Activated naive CD8-positive, alpha-beta T cell treated with anti-CD3 and anti-CD28 coated beads for 36 hours (primary cell): Measurements from ENCODE around the gene GOT2. TPM values are rescaled to one million over a fixed set of nuclear protein-coding genes. Genes with fewer than 3 reads are reported as not detected.
A peak's percentile ranks its signal among the peaks of the same experiment; 100 is the strongest.
"Not testable (repeated sequence)": the region's sequence is repeated elsewhere in the genome, so short reads cannot be mapped to it uniquely, and the experiment has no call there.

Source experiments
- DNase-seq: peaks from one replicate; pipeline ENCODE4 v3.0.0; 2021
- H3K27ac Mint-ChIP-seq: one replicate; pipeline ENCODE4 v1.8.0; 2022; ENCODE audit warnings: mild to moderate bottlenecking, moderate library complexity, mixed read lengths
- H3K27me3 Mint-ChIP-seq: one replicate; pipeline ENCODE4 v1.8.0; 2022; ENCODE audit warnings: mild to moderate bottlenecking, mixed read lengths
- H3K36me3 Mint-ChIP-seq: one replicate; pipeline ENCODE4 v1.8.0; 2021; ENCODE audit warnings: mild to moderate bottlenecking, mixed read lengths
- H3K4me1 Mint-ChIP-seq: one replicate; pipeline ENCODE4 v1.8.0; 2021; ENCODE audit warnings: mixed read lengths
- H3K4me3 Mint-ChIP-seq: one replicate; pipeline ENCODE4 v1.8.0; 2022; ENCODE audit warnings: mild to moderate bottlenecking, moderate library complexity, mixed read lengths
- H3K9me3 Mint-ChIP-seq: one replicate; pipeline ENCODE4 v1.8.0; 2022; ENCODE audit warnings: mixed read lengths
- total RNA-seq, 2 experiments: library from RNA; stranded (reverse); gene quantifications; one replicate each; pipeline ENCODE4 v1.2.3, GENCODE V29; 2021

Gene GOT2
- total RNA-seq, 2 experiments from 2014 or later: 162 to 165 TPM

GRCh38 chr16:58732545-58733247, 1.4 kb downstream of the GOT2 start:
- H3K9me3 Mint-ChIP-seq: no peaks in the 10 kb centered on the region
- H3K27me3 Mint-ChIP-seq: no peaks in the 10 kb centered on the region
- peak overlapping the region; percentile 99 for H3K4me3 Mint-ChIP-seq
- peak; percentile 19 for DNase-seq
- H3K27ac Mint-ChIP-seq: peak overlapping the region; percentile 96
- peaks cover 34% of the 10 kb centered on the region for H3K4me1 Mint-ChIP-seq
- H3K36me3 Mint-ChIP-seq: peaks cover 17% of the 10 kb centered on the region

- Mint-ChIP-seq H3K27me3 (no peaks in the 10 kb centered on the region), H3K9me3 (no peaks in the 10 kb centered on the region), H3K27ac (no peak overlapping the region), H3K4me3 (no peak overlapping the region), H3K4me1 (peaks cover 35% of the 10 kb centered on the region), H3K36me3 (peaks cover 17% of the 10 kb centered on the region)
- DNase-seq: no peak
Measured at GRCh38 chr16:58730724-58731370, 3.3 kb downstream of the GOT2 start.

DNA sequence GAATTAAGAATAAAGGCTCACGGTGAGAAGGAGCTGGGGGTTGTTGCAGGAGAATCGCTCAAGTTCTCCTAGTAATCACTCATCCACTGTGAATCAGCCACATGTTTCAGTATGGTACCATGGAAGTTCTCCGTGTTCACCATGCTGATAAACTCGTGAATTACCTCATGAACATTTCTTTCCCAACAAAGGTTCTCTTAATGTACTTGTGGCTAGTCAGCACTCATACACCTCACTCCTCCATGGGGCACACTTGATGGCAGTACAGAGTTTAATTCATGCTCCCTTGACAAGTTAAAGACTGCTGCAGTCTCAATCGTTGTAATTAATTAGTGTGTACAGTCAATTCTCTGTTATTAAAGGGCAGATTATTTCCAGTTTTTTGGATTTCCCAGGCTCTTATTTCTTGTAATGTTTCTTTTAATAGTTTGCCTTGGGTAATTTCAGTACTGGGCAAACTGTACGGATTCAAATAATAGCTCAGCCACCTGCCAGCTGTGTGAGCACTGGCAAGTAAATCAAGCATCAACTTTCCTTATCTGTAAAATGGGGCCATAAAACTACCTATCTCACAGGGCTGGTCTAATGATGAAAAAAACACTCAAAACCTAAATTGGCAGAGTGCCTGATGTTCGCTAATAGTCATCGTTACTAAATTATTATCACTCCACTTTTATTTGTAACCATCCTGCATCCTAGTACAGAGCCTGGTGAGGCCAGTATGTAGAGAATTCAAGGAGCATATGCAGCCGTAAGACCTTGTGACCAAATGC, 6.1 kb downstream of the GOT2 start:
- Mint-ChIP-seq H3K27ac (no peak overlapping the region), H3K4me3 (no peak overlapping the region), H3K4me1 (peaks cover 28% of the 10 kb centered on the region), H3K36me3 (peaks cover 12% of the 10 kb centered on the region), H3K27me3 (no peaks in the 10 kb centered on the region), H3K9me3 (no peaks in the 10 kb centered on the region)
- DNase-seq: no peak

DNA sequence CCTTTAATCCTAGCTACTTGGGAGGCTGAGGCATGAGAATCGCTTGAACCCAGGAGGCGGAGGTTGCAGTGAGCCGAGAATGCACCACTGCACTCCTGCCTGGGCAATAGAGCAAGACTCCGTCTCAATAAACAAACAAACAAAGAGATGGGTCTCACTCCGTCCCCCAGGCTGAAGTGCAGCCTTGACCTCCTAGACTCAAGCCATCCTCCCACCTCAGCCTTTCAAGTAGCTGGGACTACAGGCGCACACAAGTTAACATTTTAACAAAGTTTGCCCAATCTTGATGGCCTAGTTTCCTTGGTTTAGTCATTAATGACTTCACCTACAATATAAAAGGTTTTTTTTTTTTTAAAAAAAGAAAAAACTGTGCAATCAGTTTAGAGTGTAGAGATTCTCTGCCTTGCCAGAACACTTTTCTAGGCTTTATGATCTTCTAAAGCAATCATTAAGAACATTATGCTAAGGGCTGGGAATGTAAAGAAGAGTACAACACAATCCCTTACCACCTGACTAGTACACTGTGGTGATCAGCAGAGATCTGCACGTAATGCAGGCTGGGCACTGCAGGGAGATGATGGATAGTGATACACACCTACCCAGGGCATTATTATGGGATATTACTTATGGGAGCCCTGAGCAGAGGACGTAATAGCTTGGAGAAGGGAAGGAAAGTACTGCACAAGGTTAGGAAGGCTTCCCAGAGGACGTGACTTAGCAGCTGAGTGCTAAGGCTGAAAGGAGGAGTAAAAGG, 6.9 kb downstream of the GOT2 start:
- H3K4me3 Mint-ChIP-seq: no peak overlapping the region
- H3K4me1 Mint-ChIP-seq: peaks cover 22% of the 10 kb centered on the region
- no peaks in the 10 kb centered on the region for H3K27me3 Mint-ChIP-seq
- H3K36me3 Mint-ChIP-seq: peaks cover 9% of the 10 kb centered on the region
- H3K9me3 Mint-ChIP-seq: no peaks in the 10 kb centered on the region
- no peak overlapping the region for H3K27ac Mint-ChIP-seq
- no peak for DNase-seq

DNA sequence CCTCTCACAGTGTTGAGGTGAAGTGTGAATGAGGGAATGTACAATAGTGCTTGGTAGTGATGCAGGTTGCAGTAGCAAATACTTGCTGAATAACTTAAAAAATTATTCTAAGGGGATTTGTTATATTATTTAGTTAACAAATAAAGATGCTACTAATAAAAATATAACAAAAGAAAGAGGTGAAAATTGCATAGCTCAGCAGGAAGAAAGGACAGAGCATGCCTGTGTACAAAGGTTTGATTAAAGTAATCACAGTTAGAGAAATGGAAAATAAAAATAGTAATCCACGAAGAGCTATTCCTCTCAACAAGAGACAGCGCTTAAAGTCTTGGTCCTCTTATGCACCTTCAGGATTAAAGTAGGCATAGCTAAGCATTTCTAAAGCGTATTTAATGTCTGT, 11.0 kb downstream of the GOT2 start:
- H3K9me3 Mint-ChIP-seq: no peaks in the 10 kb centered on the region

GRCh38 chr16:58717994-58718393, 16.1 kb downstream of the GOT2 start:
- no peak overlapping the region for H3K27ac Mint-ChIP-seq
- H3K9me3 Mint-ChIP-seq: no peaks in the 10 kb centered on the region
- no peak overlapping the region for H3K4me3 Mint-ChIP-seq
- H3K27me3 Mint-ChIP-seq: no peaks in the 10 kb centered on the region
- DNase-seq: no peak
- H3K36me3 Mint-ChIP-seq: peaks cover 29% of the 10 kb centered on the region
- no peaks in the 10 kb centered on the region for H3K4me1 Mint-ChIP-seq

More for the DNA sequence above, 11.0 kb downstream of the GOT2 start:
- H3K4me1 Mint-ChIP-seq: peaks cover 3% of the 10 kb centered on the region
- H3K27me3 Mint-ChIP-seq: no peaks in the 10 kb centered on the region
- no peak overlapping the region for H3K27ac Mint-ChIP-seq
- peaks cover 20% of the 10 kb centered on the region for H3K36me3 Mint-ChIP-seq
- no peak for DNase-seq
- no peak overlapping the region for H3K4me3 Mint-ChIP-seq

DNA sequence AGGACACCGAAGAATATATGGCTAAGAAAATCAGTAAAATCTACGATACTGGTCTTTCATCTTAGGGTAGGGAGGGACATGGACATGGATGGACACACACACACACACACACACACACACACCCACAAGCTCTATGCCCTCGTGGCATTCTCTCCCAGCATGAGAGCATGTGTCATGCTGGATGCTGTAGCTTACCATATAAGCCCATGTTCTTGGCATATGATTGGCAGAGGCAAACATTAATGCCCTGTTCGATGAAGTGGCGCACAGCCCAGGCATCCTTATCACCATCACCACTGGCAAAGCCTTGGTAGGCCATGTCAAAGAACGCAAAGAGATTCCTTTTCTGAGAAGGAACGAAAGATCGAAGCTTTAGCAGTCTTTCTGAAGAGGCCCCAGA, 17.6 kb downstream of the GOT2 start:
- Mint-ChIP-seq H3K36me3 (peaks cover 39% of the 10 kb centered on the region), H3K27ac (peak overlapping the region; percentile 7), H3K27me3 (no peaks in the 10 kb centered on the region), H3K4me3 (no peak overlapping the region), H3K4me1 (no peaks in the 10 kb centered on the region), H3K9me3 (no peaks in the 10 kb centered on the region)
- DNase-seq: no peak

DNA sequence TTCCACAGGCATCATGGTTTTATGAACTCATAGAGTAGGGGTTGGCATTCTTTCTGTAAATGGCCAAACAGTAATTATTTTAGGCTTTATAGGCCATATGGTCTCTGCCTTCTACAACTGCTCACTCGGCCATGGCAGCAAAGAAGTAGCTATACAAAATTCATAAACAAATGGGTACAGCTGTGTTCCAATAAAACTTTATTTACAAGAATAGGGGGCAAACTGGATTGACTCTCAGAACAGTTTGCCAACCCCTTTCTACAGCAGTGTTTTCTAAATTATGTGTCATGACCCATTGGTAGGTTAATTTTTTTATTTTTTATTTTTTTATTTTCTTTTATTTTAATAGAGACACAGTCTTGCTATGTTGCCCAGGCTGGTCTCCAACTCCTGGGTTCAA, 20.4 kb downstream of the GOT2 start:
- Mint-ChIP-seq H3K9me3 (no peaks in the 10 kb centered on the region), H3K4me1 (no peaks in the 10 kb centered on the region), H3K27me3 (no peaks in the 10 kb centered on the region), H3K27ac (no peak overlapping the region), H3K36me3 (peaks cover 38% of the 10 kb centered on the region), H3K4me3 (no peak overlapping the region)
- no peak for DNase-seq

GRCh38 chr16:58709333-58709732, 24.8 kb downstream of the GOT2 start:
- H3K4me1 Mint-ChIP-seq: no peaks in the 10 kb centered on the region
- H3K27me3 Mint-ChIP-seq: no peaks in the 10 kb centered on the region
- no peak for DNase-seq
- H3K36me3 Mint-ChIP-seq: peaks cover 43% of the 10 kb centered on the region
- H3K9me3 Mint-ChIP-seq: no peaks in the 10 kb centered on the region
- no peak overlapping the region for H3K4me3 Mint-ChIP-seq
- no peak overlapping the region for H3K27ac Mint-ChIP-seq

DNA sequence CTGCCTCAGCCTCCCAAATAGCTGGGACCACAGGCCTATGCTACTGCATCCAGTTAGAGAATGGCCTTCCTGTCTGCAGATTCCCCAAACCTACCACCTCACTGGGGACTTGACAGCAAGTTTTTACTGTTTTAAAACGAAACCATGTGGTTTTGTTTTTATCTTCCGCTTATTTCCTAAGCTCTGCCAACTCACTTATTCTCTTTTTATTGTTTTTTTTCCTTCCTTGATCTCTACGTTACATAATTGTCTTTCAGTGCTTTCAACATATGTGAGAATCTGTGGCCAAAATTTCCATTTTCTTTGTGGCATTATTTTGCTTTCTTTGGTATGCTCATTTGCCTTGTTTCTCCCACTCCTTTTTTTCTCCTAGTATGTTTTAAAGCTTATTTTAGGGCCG, 35.0 kb downstream of the GOT2 start:
- Mint-ChIP-seq H3K36me3 (peaks cover 1% of the 10 kb centered on the region), H3K4me3 (no peak overlapping the region), H3K4me1 (peaks cover 3% of the 10 kb centered on the region), H3K27me3 (no peaks in the 10 kb centered on the region), H3K9me3 (peaks cover 1% of the 10 kb centered on the region), H3K27ac (peak overlapping the region; percentile 6)
- DNase-seq: no peak

- H3K9me3 Mint-ChIP-seq: peaks cover 1% of the 10 kb centered on the region
- no peak for DNase-seq
- H3K27me3 Mint-ChIP-seq: no peaks in the 10 kb centered on the region
- H3K27ac Mint-ChIP-seq: no peak overlapping the region
- H3K4me1 Mint-ChIP-seq: peaks cover 3% of the 10 kb centered on the region
- no peak overlapping the region for H3K4me3 Mint-ChIP-seq
- H3K36me3 Mint-ChIP-seq: no peaks in the 10 kb centered on the region
Measured at GRCh38 chr16:58695368-58695767, 38.7 kb downstream of the GOT2 start.

GRCh38 chr16:58692450-58692849, 41.7 kb downstream of the GOT2 start:
- no peak for DNase-seq
- Mint-ChIP-seq H3K4me1 (no peaks in the 10 kb centered on the region), H3K27me3 (no peaks in the 10 kb centered on the region), H3K36me3 (no peaks in the 10 kb centered on the region), H3K27ac (no peak overlapping the region), H3K9me3 (peaks cover 1% of the 10 kb centered on the region), H3K4me3 (no peak overlapping the region)

DNA sequence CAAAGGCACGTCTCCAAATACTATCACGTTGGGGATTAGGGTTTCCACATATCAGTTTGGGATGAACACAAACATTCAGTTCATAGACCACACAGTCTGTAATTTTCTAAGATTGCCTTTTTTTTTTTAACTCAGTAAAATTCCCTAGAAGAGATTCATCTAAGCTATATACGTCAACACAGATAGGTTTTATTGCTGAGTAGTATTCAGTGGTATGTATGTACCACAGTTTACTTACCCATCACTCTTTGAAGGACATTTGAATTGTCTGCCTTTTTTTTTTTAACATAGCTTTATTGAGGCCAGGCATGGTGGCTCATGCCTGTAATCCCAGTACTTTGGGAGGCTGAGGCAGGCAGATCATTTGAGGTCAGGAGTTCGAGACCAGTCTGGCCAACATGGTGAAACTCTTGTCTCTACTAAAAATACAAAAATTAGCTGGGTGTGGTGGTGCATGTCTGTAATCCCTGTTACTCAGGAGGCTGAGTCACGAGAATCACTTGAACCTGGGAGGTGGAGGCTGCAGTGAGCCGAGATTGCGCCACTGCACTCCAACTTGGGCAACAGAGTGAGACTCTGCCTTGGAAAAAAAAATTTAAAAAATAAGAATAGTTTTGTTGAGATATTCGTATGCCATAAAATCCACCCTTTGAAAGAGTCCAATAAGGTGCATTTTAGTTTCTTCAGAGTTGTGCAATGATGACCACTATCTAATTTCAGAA, 47.0 kb downstream of the GOT2 start:
- not testable (repeated sequence) for H3K27me3 Mint-ChIP-seq, H3K36me3 Mint-ChIP-seq, DNase-seq, H3K9me3 Mint-ChIP-seq, H3K4me3 Mint-ChIP-seq, H3K27ac Mint-ChIP-seq
- peaks cover 18% of the 10 kb centered on the region for H3K4me1 Mint-ChIP-seq

- H3K9me3 Mint-ChIP-seq: no peaks in the 10 kb centered on the region
- peaks cover 18% of the 10 kb centered on the region for H3K4me1 Mint-ChIP-seq
- no peaks in the 10 kb centered on the region for H3K27me3 Mint-ChIP-seq
- peaks cover 2% of the 10 kb centered on the region for H3K36me3 Mint-ChIP-seq
- DNase-seq: no peak
- peak overlapping the region; percentile 89 for H3K4me3 Mint-ChIP-seq
- H3K27ac Mint-ChIP-seq: no peak overlapping the region
Measured at GRCh38 chr16:58685084-58685449, 49.0 kb downstream of the GOT2 start.
